ENCODE data around the gene SLC22A23.

SLC22A23 gene

GRCh38 chr6:3489961-3490624 lies 33.2 kb upstream of the SLC22A23 start:
- no peak overlapping the region for H3K27ac ChIP-seq (ENCODE audit: extremely low read depth, low read depth, low read length)
- no peaks in the 10 kb centered on the region for H3K9me3 ChIP-seq (ENCODE audit: control insufficient read depth, insufficient read depth, low read depth, low read length)
- ChIA-PET CTCF (interaction anchor here (0.6 to 1.3 kb wide), 2 partner anchors 79 to 648 kb away, joined by 3 to 5 read pairs; partner anchors contain the start of gene SERPINB1), POLR2A (no interaction called here)
- H3K36me3 ChIP-seq (ENCODE audit: control insufficient read depth in 2 of 2, insufficient read depth in 1 of 2, low read length in 2 of 2), result no peaks in the 10 kb centered on the region
- H3K4me3 ChIP-seq (ENCODE audit: low read depth, low read length), result no peak overlapping the region
- no peaks in the 10 kb centered on the region for H3K4me1 ChIP-seq (ENCODE audit: control insufficient read depth, insufficient read depth, low read length)
- TF ChIP-seq ZNF785 (tag by site-specific recombination; IDR thresholded peaks at IDR 0.05), result no peak
- no peak for TF ChIP-seq GLIS1 (tag by site-specific recombination; IDR thresholded peaks at IDR 0.05)
- no peak for TF ChIP-seq ZNF366 (tag by site-specific recombination; conservative IDR thresholded peaks at IDR 0.05)
- TF ChIP-seq ZNF501 (tag by site-specific recombination; IDR thresholded peaks at IDR 0.05), result no peak
- no peak for TF ChIP-seq ZNF211 (tag by site-specific recombination; IDR thresholded peaks at IDR 0.05; ENCODE audit: low read depth)

GRCh38 chr6:3489027-3489757 lies 32.3 kb upstream of the SLC22A23 start:
- H3K9me3 ChIP-seq (ENCODE audit: control insufficient read depth, insufficient read depth, low read depth, low read length), result no peaks in the 10 kb centered on the region
- no peak overlapping the region for H3K27ac ChIP-seq (ENCODE audit: extremely low read depth, low read depth, low read length)
- POLR2A ChIA-PET, result interaction anchor here (0.6 kb wide), 1 partner anchor 71 kb away, joined by 3 read pairs; no protein-coding TSS in a partner anchor
- TF ChIP-seq ZNF398 (tag by site-specific recombination; IDR thresholded peaks at IDR 0.05) (no peak), ZNF664 (tag by site-specific recombination; IDR thresholded peaks at IDR 0.05) (no peak), ZBTB8A (tag by site-specific recombination; IDR thresholded peaks at IDR 0.05) (no peak), OSR2 (tag by site-specific recombination; IDR thresholded peaks at IDR 0.05) (no peak), ZNF324 (tag by site-specific recombination; IDR thresholded peaks at IDR 0.05) (no peak), ZBTB6 (tag by site-specific recombination; IDR thresholded peaks at IDR 0.05) (no peak), ZNF670 (tag by site-specific recombination; IDR thresholded peaks at IDR 0.05; ENCODE audit: low read depth) (no peak), ZNF629 (tag by site-specific recombination; IDR thresholded peaks at IDR 0.05) (0 out of 2 replicates have a peak, but pooled peaks have one; percentile 13), MZF1 (tag by site-specific recombination; IDR thresholded peaks at IDR 0.05; ENCODE audit: borderline replicate concordance) (no peak), ZNF311 (tag by site-specific recombination; IDR thresholded peaks at IDR 0.05; ENCODE audit: borderline replicate concordance) (no peak), AEBP2 (tag by site-specific recombination; IDR thresholded peaks at IDR 0.05; ENCODE audit: borderline replicate concordance) (no peak), ZNF404 (tag by site-specific recombination; IDR thresholded peaks at IDR 0.05) (no peak), ZNF571 (tag by site-specific recombination; IDR thresholded peaks at IDR 0.05) (no peak), ZNF366 (tag by site-specific recombination; conservative IDR thresholded peaks at IDR 0.05) (0 out of 2 replicates have a peak, but pooled peaks have one; percentile 26), ZNF449 (tag by site-specific recombination; IDR thresholded peaks at IDR 0.05) (no peak), ZNF555 (tag by site-specific recombination; conservative IDR thresholded peaks at IDR 0.05) (no peak), ZBTB44 (tag by site-specific recombination; IDR thresholded peaks at IDR 0.05) (no peak), ZNF600 (tag by site-specific recombination; IDR thresholded peaks at IDR 0.05) (peak; percentile 74), ZNF776 (tag by site-specific recombination; IDR thresholded peaks at IDR 0.05; ENCODE audit: borderline replicate concordance) (no peak), ATF2 (tag by site-specific recombination; IDR thresholded peaks at IDR 0.05; ENCODE audit: low read depth) (0 out of 2 replicates have a peak, but pooled peaks have one; percentile 16)
- CTCF ChIA-PET, result no interaction called here
- no peaks in the 10 kb centered on the region for H3K4me1 ChIP-seq (ENCODE audit: control insufficient read depth, insufficient read depth, low read length)
- no peak overlapping the region for H3K4me3 ChIP-seq (ENCODE audit: low read depth, low read length)
- no peaks in the 10 kb centered on the region for H3K36me3 ChIP-seq (ENCODE audit: control insufficient read depth in 2 of 2, insufficient read depth in 1 of 2, low read length in 2 of 2)
